HG02610 (cell line): Measurements from ENCODE around the gene KIF5A.
"Not testable (repeated sequence)": the region's sequence is repeated elsewhere in the genome, so short reads cannot be mapped to it uniquely, and the experiment has no call there.

ENCODE experiments used
- ATAC-seq: cut with Tn5 transposase; IDR thresholded peaks from one replicate; pipeline ENCODE4 v1.9.1; 2021; ENCODE audit warnings: mild to moderate bottlenecking, moderate library complexity; ENCODE audit not compliant: unreplicated experiment

KIF5A gene

DNA sequence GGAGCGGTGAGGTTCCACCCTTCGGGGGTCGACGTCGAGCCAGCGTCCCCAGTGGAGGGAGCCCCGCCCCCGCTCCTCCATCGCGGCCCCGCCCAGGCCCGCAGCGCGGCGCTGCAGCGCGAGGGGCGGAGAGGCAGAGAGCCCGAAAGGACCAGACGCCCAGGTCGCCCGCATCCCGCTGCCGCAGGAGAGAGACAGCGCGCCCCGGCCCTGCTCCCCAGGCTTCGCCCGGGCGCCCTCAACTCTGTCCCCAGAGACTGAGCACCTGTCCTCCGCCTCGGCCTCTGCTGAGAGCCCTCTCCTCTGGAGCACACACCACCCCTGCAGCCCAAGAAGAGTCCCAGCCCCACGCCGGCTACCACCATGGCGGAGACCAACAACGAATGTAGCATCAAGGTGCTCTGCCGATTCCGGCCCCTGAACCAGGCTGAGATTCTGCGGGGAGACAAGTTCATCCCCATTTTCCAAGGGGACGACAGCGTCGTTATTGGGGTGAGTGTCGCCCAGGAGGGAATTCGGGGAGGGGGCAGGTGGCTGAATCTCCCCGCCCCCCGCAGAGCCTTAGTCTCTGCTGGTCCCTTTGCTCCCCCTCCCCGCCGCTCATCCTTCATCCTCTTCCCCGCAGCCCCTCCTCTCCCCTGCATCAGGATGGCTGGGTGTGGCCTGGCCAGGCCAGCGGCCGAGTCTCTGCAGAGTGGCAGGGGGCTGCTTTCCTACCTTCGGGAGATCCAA, at the start of gene KIF5A:
KIF5A (plus strand) TSS at position 136 of the 732 bp plus-strand sequence; CDS start at position 364, 228 bp downstream.
- ATAC-seq, result no peak

DNA sequence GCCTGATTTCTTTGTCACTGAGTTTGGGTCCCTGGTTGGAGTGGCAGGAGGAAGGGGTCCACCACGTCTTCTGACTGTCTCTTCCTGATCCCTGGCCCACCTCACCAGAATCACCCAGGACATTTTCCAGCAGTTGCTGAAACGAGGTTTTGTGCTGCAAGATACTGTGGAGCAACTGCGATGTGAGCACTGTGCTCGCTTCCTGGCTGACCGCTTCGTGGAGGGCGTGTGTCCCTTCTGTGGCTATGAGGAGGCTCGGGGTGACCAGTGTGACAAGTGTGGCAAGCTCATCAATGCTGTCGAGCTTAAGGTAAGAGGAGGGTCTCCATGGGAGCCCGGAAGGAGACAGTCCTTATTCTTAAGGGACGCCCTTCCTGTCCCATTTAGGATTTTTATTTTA, 49.6 kb upstream of the KIF5A start:
- ATAC-seq, result no peak

DNA sequence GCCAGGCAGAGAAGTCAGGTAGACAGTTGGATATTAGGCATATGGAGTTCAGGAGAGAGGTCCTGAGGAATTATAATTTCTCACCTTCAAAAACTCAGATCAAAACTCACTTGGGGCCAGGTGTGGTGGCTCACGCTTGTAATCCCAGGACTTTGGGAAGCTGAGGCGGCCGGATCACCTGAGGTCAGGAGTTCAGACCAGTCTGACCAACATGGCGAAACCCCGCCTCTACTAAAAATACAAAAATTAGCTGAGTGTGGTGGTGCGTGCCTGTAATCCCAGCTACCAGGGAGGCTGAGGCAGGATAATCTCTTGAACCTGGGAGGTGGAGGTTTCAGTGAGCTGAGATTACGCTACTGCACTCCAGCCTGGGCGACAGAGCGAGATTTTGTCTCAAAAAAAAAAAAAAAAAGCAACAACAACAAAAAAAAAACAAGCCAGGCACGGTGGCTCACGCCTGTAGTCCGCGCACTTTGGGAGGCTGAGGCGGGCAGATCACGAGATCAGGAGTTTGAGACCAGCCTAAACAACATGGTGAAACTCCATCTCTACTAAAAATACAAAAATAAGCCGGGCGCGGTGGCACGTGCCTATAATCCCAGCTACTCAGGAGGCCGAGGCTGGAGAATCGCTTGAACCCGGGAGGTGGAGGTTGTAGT, 47.4 kb upstream of the KIF5A start:
- ATAC-seq, result not testable (repeated sequence)

DNA sequence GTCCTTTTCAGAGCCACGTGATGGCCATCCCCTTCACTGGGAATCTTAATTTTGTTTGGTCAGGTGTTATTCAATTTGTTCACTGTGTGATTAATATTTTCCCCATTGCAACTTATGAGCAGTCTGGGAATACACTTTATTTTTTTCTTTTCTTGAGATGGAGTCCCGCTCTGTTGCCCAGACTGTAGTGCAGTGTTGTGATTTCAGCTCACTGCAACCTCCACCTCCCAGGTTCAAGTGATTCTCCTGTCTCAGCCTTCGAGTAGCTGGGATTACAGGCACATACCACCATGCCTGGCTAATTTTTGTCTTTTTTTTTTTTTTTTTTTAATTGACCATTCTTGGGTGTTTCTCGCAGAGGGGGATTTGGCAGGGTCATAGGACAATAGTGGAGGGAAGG, 43.3 kb upstream of the KIF5A start:
- not testable (repeated sequence) for ATAC-seq

DNA sequence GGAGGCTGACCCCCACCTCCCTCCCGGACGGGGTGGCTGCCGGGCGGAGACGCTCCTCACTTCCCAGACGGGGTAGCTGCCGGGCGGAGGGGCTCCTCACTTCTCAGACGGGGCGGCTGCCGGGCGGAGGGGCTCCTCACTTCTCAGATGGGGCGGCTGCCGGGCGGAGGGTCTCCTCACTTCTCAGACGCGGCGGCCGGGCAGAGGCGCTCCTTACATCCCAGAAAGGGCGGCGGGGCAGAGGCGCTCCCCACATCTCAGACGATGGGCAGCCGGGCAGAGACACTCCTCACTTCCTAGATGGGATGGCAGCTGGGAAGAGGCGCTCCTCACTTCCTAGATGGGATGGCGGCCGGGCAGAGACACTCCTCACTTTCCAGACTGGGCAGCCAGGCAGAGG, 42.0 kb upstream of the KIF5A start:
- not testable (repeated sequence) for ATAC-seq

DNA sequence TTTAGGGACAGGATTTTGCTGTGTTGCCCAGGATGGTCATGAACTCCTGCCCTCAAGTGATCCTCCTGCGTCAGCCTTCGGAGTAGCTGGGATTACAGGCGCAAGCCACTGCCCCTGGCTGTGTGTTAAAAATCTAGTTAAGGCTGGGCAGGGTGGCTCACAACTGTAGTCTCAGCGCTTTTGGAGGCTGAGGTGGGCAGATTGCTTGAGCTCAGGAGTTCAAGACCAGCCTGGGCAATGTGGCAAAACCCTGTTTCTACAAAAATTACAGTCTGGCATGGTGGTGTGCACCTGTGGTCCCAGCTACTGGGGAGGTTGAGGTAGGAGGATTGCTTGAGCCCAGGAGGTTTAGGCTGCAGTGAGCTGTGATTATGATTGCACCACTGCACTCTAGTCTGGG, 38.7 kb upstream of the KIF5A start:
- no peak for ATAC-seq

DNA sequence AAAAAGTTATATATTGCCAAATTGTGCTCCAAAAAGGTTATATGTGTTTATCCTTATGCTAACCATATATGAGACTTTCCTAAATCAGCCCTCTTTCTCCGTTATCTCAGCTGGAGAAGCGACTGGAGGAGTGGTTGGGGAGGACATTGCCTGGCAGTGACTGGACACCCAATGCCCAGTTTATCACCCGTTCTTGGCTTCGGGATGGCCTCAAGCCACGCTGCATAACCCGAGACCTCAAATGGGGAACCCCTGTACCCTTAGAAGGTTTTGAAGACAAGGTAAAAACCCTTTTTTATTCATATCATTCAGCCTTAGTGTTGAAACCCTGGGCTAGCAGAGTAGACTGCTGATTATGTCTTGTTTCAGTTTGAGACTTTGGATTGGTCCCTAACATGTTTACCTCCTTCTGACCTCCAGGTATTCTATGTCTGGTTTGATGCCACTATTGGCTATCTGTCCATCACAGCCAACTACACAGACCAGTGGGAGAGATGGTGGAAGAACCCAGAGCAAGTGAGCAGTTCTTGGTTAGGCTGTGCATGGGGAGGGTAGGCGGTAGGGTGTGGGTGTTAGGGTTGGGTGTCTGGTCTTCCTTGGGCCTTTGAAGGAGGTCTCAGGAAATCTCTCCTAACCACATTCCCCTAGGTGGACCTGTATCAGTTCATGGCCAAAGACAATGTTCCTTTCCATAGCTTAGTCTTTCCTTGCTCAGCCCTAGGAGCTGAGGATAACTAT, 38.1 kb upstream of the KIF5A start:
- ATAC-seq, result no peak

DNA sequence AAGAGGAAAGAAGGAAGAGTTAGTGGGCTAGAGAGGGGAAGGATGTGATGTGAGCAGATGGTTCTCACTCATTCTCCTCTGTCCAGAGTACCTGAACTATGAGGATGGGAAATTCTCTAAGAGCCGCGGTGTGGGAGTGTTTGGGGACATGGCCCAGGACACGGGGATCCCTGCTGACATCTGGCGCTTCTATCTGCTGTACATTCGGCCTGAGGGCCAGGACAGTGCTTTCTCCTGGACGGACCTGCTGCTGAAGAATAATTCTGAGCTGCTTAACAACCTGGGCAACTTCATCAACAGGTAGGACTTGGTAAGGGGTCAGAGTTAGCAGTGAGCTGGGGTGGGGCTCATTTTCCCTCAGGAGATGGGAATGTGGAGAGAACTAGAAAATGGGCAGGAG, 37.2 kb upstream of the KIF5A start:
- ATAC-seq, result no peak

DNA sequence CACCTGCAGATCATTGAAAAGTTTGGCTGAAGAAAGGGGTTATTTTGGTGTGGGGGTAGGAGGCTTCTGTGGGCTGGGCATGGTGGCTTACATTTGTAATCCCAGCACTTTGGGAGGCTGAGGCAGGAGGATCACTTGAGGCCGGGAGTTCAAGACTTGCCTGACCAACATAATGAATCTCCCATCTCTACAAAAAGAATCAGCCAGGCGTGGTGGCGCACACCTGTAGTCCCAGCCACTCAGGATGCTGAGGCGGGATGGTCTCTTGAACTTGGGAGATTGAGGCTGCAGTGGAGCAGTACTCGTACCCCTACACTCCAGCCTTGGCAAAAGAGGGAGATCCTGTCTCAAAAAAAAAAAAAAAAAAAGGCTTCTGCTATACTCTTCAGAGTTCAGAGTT, 36.6 kb upstream of the KIF5A start:
- no peak for ATAC-seq

DNA sequence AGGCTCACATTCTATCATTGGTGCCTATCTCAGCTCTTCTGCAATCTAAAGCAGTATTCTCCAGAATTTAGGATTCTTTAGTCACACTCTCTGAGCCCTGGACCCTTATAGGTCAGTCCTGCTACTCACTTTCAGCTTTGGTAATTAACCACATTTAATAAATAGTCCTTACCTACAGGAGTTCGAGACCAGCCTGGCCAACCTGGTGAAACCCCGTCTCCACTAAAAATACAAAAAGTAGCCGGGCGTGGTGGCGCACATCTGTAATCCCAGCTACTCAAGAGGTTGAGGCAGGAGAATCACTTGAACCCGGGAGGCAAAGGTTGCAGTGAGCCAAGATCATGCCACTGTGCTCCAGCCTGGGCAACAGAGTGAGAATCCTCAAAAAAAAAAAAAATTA, 36.2 kb upstream of the KIF5A start:
- ATAC-seq, result not testable (repeated sequence)

DNA sequence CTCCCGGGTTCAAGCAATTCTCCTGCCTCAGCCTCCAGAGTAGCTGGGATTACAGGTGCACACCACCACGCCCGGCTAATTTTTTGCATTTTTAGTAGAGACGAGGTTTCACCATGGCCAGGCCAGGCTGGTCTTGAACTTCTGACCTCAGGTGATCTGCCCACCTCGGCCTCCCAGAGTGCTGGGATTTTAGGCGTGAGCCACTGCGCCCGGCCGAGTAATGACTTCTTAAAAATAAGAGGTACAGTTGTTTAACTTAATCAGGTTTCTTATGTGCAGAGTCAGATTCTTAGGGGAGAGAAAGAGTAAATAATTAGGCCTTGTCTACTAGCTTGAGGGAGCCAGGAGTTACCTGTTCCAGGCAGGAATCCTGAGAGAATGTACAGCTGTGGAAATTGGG, 35.6 kb upstream of the KIF5A start:
- not testable (repeated sequence) for ATAC-seq

DNA sequence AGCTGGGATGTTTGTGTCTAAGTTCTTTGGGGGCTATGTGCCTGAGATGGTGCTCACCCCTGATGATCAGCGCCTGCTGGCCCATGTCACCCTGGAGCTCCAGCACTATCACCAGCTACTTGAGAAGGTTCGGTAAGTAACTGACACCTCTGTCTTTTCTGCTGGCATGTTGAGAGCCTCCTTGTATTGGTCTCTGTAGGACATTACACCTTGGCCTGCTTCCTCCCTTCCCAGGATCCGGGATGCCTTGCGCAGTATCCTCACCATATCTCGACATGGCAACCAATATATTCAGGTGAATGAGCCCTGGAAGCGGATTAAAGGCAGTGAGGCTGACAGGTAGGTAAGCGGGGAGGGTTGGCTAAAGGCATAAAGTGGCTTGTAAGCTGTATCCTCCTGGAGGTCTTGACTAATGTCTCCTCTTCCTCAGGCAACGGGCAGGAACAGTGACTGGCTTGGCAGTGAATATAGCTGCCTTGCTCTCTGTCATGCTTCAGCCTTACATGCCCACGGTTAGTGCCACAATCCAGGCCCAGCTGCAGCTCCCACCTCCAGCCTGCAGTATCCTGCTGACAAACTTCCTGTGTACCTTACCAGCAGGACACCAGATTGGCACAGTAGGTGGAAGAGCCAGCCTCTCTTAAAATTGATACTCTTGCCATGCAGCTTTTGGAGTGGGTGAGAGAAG, 35.0 kb upstream of the KIF5A start:
- ATAC-seq, result no peak

DNA sequence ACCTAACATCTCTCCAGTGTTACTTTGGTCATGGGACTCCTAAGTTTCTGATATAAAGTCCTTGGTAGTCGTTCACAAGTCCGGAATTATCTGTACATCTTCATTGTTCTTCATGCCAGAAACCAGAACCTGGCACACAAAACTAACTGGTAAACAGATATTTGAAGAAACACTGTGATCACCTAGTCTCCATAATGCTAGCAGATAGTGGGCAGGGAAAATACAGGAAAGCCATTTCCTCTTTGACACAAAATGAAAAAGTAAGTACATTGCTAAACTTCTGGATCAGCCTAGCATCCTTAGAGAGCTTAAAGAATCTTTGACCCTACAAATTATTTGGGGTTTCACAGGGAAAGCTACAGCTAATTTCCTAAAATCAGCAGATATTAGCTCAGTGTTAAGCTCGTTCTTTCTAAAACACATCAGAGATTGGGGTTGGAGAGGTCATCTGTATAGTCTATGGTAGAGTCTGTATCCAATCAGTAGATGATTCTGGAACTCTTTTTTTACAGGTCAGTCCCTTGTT, 34.4 kb upstream of the KIF5A start:
- ATAC-seq, result no peak

DNA sequence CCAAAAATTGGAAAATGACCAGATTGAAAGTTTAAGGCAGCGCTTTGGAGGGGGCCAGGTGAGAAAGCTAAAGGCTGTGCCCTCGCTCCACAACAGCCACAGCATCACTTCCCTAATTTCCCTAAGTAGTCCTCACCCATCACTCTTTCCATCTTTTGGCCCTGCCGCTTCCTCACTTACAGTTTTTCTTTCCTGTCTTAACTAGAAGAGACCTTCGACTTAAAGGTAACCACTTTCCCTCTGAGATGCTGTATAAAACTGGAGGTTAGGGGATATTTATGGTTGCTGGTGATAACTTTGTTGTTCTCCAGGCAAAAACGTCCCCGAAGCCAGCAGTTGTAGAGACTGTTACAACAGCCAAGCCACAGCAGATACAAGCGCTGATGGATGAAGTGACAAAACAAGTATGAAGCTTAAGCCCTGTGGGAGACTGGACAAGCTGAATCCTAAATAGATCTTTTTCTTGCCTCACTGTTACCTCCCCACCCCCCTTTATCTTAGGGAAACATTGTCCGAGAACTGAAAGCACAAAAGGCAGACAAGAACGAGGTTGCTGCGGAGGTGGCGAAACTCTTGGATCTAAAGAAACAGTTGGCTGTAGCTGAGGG, 33.8 kb upstream of the KIF5A start:
- ATAC-seq, result no peak

DNA sequence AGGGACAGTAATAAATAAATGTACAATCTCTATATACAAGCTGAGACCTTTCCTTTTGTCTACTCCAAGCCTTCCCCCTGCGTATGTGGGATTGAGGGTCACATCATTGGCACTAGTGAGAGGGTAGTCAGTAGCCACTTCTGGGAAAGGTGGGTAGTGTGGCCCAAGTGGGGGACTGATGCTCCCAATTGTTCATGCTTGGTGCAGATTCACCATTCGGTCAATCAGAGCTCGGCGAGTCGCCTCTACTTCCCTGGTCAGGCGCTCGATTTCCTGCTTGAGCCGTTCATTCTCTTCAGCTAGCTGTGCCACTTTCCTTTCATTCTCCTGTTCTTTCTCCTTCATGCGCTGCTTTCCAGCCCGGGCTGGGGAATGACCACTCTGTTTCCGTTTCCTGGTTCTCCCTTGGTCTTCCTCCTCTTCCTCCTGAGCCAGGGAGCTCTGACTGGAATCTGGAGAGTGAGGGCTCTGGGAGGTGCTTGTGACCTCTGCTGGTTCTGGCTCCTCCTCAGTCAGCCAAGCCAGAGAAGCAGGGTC, 33.2 kb upstream of the KIF5A start:
- ATAC-seq, result no peak

DNA sequence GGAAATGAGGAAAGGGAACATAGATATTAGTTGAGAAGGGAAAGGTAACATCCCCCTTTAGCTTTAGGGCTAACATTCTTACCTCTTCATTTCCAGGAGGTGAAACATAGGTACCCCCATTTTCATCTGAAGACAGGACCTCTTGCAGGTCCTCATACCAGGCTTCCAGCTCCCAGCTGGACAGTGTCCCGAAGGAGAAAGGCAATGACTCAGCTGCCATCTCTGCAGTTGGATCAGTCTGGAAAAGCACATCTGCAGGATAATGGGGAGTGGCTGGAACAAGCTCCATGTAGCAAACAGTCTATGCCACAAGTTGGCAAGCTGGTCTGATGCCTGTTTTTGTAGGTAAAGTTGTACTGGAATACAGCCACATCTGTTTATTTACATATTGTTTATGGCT, 32.7 kb upstream of the KIF5A start:
- no peak for ATAC-seq

DNA sequence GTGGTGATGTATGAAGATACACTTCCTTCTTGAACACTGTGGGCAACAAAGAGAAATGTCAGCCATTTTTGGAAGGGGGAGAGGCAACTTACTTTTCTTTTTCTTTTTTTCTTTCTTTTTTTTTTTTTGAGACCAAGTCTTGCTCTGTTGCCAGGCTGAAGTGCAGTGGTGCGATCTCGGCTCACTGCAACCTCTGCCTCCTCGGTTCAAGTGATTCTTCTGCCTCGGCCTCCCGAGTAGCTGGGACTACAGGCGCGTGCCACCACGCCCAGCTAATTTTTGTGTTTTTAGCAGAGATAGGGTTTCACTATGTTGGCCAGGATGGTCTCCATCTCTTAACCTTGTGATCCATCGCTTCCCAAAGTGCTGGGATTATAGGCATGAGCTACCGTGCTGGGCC, 32.1 kb upstream of the KIF5A start:
- ATAC-seq, result not testable (repeated sequence)

DNA sequence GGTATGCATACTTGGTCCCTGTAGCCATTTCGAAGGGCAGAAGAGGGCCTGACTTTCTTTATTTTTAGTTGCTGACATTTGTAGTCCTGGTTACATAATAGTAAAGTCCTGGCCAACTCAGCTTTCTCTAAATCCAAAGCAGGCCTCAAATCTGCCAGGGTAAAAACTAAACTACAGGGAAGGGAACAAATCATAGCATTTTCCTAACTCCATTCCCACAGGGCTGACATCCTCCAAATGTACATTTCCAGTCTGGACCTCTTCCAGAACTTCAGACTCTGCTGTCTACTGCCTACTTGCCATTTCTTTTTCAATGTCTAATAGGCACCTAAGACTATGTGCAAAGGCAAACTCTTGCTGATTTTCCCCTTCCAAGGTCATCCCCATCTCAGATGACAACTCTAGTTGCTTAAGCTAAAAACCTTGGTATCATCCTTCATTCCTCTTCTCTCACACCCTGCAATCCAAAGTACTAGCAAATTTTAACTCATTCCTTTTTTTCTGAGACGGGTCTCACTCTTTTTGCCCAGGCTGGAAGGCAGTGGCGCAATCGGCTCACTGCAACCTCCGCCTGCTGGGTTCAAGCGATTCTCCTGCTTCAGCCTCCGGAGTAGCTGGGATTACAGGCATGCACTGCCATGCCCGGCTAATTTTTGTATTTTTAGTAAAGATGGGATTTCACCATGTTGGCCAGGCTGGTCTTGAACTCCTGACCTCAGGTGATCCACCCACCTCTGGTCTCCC, 31.5 kb upstream of the KIF5A start:
- no peak for ATAC-seq

DNA sequence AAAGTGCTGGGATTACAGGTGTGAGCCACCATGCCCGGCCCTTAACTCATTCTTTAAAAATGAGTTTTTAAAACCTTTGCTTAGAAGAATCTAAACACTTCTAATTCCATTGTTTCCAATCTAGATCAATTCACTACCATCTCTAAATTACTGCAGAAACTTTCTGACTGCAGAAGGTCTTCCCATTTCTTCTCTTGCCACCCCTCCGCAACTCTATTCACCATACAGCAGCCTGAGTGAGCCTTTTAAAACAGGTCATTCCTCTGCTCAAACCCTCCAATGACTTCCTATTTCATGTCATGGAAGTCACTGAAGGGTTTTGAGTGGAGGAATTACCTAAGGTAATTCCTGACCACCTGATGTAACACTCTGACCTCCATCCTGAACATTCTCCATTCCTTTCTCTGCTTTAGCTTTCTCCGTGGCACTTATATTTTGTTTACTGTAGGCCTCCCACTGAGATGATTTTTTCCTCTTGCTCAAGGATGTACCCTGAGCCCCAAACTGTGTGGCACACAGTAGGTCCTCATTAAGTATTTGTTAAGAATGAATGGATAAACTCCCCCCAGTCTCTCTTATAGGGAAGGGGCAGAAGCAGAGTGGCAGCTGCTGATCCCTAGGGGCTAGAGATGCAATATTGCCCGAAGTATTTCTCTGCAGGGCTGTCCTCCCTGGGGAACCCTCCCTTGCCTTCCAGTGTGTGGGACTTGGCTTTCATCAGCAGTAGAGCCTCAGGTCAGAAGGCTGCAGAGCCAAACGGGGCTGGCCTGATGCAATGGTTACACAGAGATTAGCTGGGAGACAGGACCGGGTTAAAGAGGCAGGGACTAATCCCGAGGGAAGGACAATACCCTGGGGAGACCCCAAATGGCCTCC, 30.7 kb upstream of the KIF5A start:
- no peak for ATAC-seq
